H1 (cell line): ENCODE measurements around the gene DMRT1.

Experiments
- ATF2 ChIP-seq: IDR thresholded peaks from 2 replicates; pipeline ENCODE4 v1.6.1; 2012; ENCODE audit warnings: low read length, inconsistent platforms
- CTCF ChIP-seq, 3 experiments: IDR thresholded peaks; 1 replicate in 2 of 3; 2 replicates in 1 of 3; pipeline versions ENCODE4 v1.5.1 to v1.6.1; 2011; ENCODE audit warnings: low read length in 3 of 3, mild to moderate bottlenecking in 3 of 3, inconsistent platforms in 2 of 3, low read depth in 1 of 3, moderate library complexity in 1 of 3; ENCODE audit not compliant: insufficient read depth in 1 of 3; ENCODE audit errors: control extremely low read depth in 1 of 3
- JUN ChIP-seq: IDR thresholded peaks from 2 replicates; pipeline ENCODE4 v1.6.1; 2011; ENCODE audit warnings: low read depth, mild to moderate bottlenecking, improper control_type of control experiment, low read length
- NRF1 ChIP-seq: IDR thresholded peaks from 2 replicates; pipeline ENCODE4 v1.6.1; 2011; ENCODE audit warnings: mild to moderate bottlenecking, low read depth, low read length, improper control_type of control experiment
- POLR2AphosphoS5 ChIP-seq: IDR thresholded peaks from 2 replicates; pipeline ENCODE4 v1.6.1; 2011; ENCODE audit warnings: low read depth, low read length
- USF2 ChIP-seq: IDR thresholded peaks from 2 replicates; pipeline ENCODE4 v1.6.1; 2011; ENCODE audit warnings: low read length, improper control_type of control experiment
- YY1 ChIP-seq: IDR thresholded peaks from 2 replicates; pipeline ENCODE4 v1.6.1; 2011; ENCODE audit warnings: low read depth, mild to moderate bottlenecking, low read length
- ZNF274 ChIP-seq: IDR thresholded peaks from 2 replicates; pipeline ENCODE4 v1.7.0; 2012; ENCODE audit warnings: low read length, borderline replicate concordance; ENCODE audit errors: extremely low read depth

GRCh38 chr9:967903-968641, 126.6 kb downstream of the DMRT1 start:
- TF ChIP-seq POLR2AphosphoS5 (no peak), CTCF (IDR thresholded peaks at IDR 0.05; ENCODE audit: control extremely low read depth in 1 of 3, insufficient read depth in 1 of 3, low read depth in 1 of 3, low read length in 3 of 3) (no peak), ATF2 (no peak), YY1 (no peak), NRF1 (no peak), ZNF274 (no peak), USF2 (no peak), JUN (no peak)
